HAP-1 (cell line): Measurements from ENCODE around the gene VPS37D.
A peak's percentile ranks its signal among the peaks of the same experiment; 100 is the strongest.
"Not testable (repeated sequence)": the region's sequence is repeated elsewhere in the genome, so short reads cannot be mapped to it uniquely, and the experiment has no call there.

ENCODE experiments used
- DNase-seq, 2 experiments: peaks; one replicate each; pipeline ENCODE4 v3.0.0-alpha.2; 2016 to 2020; ENCODE audit warnings: low spot score in 2 of 2
- H3K27me3 ChIP-seq: fragments of 250-450 bp; sonication (Bioruptor Pico); 2 replicates; pipeline ENCODE4 v1.5.1; 2020; ENCODE audit warnings: low read depth, mild to moderate bottlenecking, moderate library complexity
- H3K36me3 ChIP-seq: fragments of 250-450 bp; sonication (Bioruptor Pico); replicated peaks from 2 replicates; pipeline ENCODE4 v1.5.1; 2020; ENCODE audit warnings: mild to moderate bottlenecking
- H3K4me1 ChIP-seq: fragments of 250-450 bp; sonication (Bioruptor Pico); 2 replicates; pipeline ENCODE4 v1.5.1; 2020; ENCODE audit warnings: mild to moderate bottlenecking
- H3K4me3 ChIP-seq: fragments of 250-450 bp; sonication (Bioruptor Pico); 2 replicates; pipeline ENCODE4 v1.5.1; 2020; ENCODE audit warnings: mild to moderate bottlenecking, moderate library complexity
- H3K9me3 ChIP-seq: fragments of 250-450 bp; sonication (Bioruptor Pico); 2 replicates; pipeline ENCODE4 v1.5.1; 2020; ENCODE audit warnings: mild to moderate bottlenecking, moderate library complexity
- in situ Hi-C: fragments of 300-500 bp; cut with MboI; formaldehyde crosslinking; loops from 3 replicates; pipeline ENCODE4 v1.14.3; 2020; ENCODE audit warnings: low sequenced_read_pairs, inconsistent platforms, mixed read lengths

The VPS37D gene

GRCh38 chr7:73652541-73652949, 15.1 kb upstream of the VPS37D start:
- H3K36me3 ChIP-seq = no peaks in the 10 kb centered on the region
- in situ Hi-C loops = no loop called here
- peaks cover 5% of the 10 kb centered on the region for H3K27me3 ChIP-seq
- no peak overlapping the region for H3K4me3 ChIP-seq
- peaks cover 4% of the 10 kb centered on the region for H3K4me1 ChIP-seq
- no peaks in the 10 kb centered on the region for H3K9me3 ChIP-seq
- DNase-seq = no peak

- H3K27me3 ChIP-seq, H3K4me3 ChIP-seq, DNase-seq, H3K9me3 ChIP-seq, H3K36me3 ChIP-seq, in situ Hi-C loops, H3K4me1 ChIP-seq: not testable (repeated sequence)
Observed at GRCh38 chr7:73655309-73655708, 12.3 kb upstream of the VPS37D start.

- Histone ChIP-seq H3K27me3 (peaks cover 4% of the 10 kb centered on the region; the same call in 1 of the 2 replicates), H3K4me3 (no peak overlapping the region), H3K4me1 (no peaks in the 10 kb centered on the region; the same call in 1 of the 2 replicates), H3K9me3 (peaks cover 5% of the 10 kb centered on the region), H3K36me3 (no peaks in the 10 kb centered on the region)
- DNase-seq = no peak
- in situ Hi-C loops = no loop called here
Observed at GRCh38 chr7:73659983-73660382, 7.6 kb upstream of the VPS37D start.

- H3K9me3 ChIP-seq, in situ Hi-C loops, H3K4me1 ChIP-seq, DNase-seq, H3K4me3 ChIP-seq, H3K27me3 ChIP-seq, H3K36me3 ChIP-seq: not testable (repeated sequence)
Observed at GRCh38 chr7:73660594-73660993, 7.0 kb upstream of the VPS37D start.

- in situ Hi-C loops = no loop called here
Observed at GRCh38 chr7:73663033-73663432, 4.6 kb upstream of the VPS37D start.

GRCh38 chr7:73668103-73668885, 663 bp downstream of the VPS37D start:
- DNase-seq = peak; percentile 24 to 62
- Histone ChIP-seq H3K36me3 (peaks cover 3% of the 10 kb centered on the region; the same call in 1 of the 2 replicates), H3K4me3 (peak overlapping the region; percentile 51), H3K9me3 (no peaks in the 10 kb centered on the region; the same call in 1 of the 2 replicates), H3K4me1 (no peaks in the 10 kb centered on the region; the same call in 1 of the 2 replicates), H3K27me3 (0 out of 2 replicates have a peak, but pooled peaks cover 3% of the 10 kb centered on the region)
- in situ Hi-C loops = no loop called here

More at GRCh38 chr7:73663033-73663432, 4.6 kb upstream of the VPS37D start:
- Histone ChIP-seq H3K9me3 (peaks cover 5% of the 10 kb centered on the region), H3K27me3 (peaks cover 7% of the 10 kb centered on the region; the same call in 1 of the 2 replicates), H3K4me1 (no peaks in the 10 kb centered on the region; the same call in 1 of the 2 replicates), H3K36me3 (no peaks in the 10 kb centered on the region), H3K4me3 (no peak overlapping the region)
- no peak for DNase-seq

GRCh38 chr7:73668886-73669230, 1.2 kb downstream of the VPS37D start:
- H3K36me3 ChIP-seq = peaks cover 3% of the 10 kb centered on the region; the same call in 1 of the 2 replicates
- no peak for DNase-seq
- 0 out of 2 replicates have a peak, but pooled peaks cover 3% of the 10 kb centered on the region for H3K27me3 ChIP-seq
- no peaks in the 10 kb centered on the region for H3K9me3 ChIP-seq
- peak overlapping the region; percentile 51 for H3K4me3 ChIP-seq
- in situ Hi-C loops = no loop called here
- no peaks in the 10 kb centered on the region; the same call in 1 of the 2 replicates for H3K4me1 ChIP-seq

GRCh38 chr7:73669288-73669701, 1.7 kb downstream of the VPS37D start:
- Histone ChIP-seq H3K36me3 (peaks cover 3% of the 10 kb centered on the region; the same call in 1 of the 2 replicates), H3K9me3 (no peaks in the 10 kb centered on the region), H3K4me1 (no peaks in the 10 kb centered on the region; the same call in 1 of the 2 replicates), H3K27me3 (0 out of 2 replicates have a peak, but pooled peaks cover 3% of the 10 kb centered on the region), H3K4me3 (no peak overlapping the region)
- in situ Hi-C loops = no loop called here
- no peak for DNase-seq

GRCh38 chr7:73669858-73670385, 2.3 kb downstream of the VPS37D start:
- no peaks in the 10 kb centered on the region for H3K9me3 ChIP-seq
- in situ Hi-C loops = no loop called here
- no peak for DNase-seq

GRCh38 chr7:73671322-73671661, 3.7 kb downstream of the VPS37D start:
- Histone ChIP-seq H3K9me3 (no peaks in the 10 kb centered on the region), H3K4me3 (no peak overlapping the region), H3K27me3 (0 out of 2 replicates have a peak, but pooled peaks cover under 1% of the 10 kb centered on the region), H3K36me3 (peaks cover 3% of the 10 kb centered on the region; the same call in 1 of the 2 replicates), H3K4me1 (no peaks in the 10 kb centered on the region)
- no peak for DNase-seq
- in situ Hi-C loops = no loop called here

More at GRCh38 chr7:73669858-73670385, 2.3 kb downstream of the VPS37D start:
- H3K4me3 ChIP-seq = no peak overlapping the region
- H3K4me1 ChIP-seq = no peaks in the 10 kb centered on the region
- 0 out of 2 replicates have a peak, but pooled peaks cover 3% of the 10 kb centered on the region for H3K27me3 ChIP-seq
- peaks cover 3% of the 10 kb centered on the region; the same call in 1 of the 2 replicates for H3K36me3 ChIP-seq

- H3K27me3 ChIP-seq = no peaks in the 10 kb centered on the region
- in situ Hi-C loops = no loop called here
- H3K9me3 ChIP-seq = no peaks in the 10 kb centered on the region
- H3K36me3 ChIP-seq = peaks cover 3% of the 10 kb centered on the region; the same call in 1 of the 2 replicates
- H3K4me3 ChIP-seq = no peak overlapping the region
- H3K4me1 ChIP-seq = no peaks in the 10 kb centered on the region
- no peak for DNase-seq
Observed at GRCh38 chr7:73671857-73672445, 4.3 kb downstream of the VPS37D start.

- DNase-seq = no peak
- no peaks in the 10 kb centered on the region for H3K27me3 ChIP-seq
- H3K36me3 ChIP-seq = peaks cover 8% of the 10 kb centered on the region; the same call in 1 of the 2 replicates
- no peaks in the 10 kb centered on the region for H3K9me3 ChIP-seq
- no peak overlapping the region for H3K4me3 ChIP-seq
- no peaks in the 10 kb centered on the region; the same call in 1 of the 2 replicates for H3K4me1 ChIP-seq
- in situ Hi-C loops = no loop called here
Observed at GRCh38 chr7:73674468-73675124, 7.0 kb downstream of the VPS37D start.

- H3K4me1 ChIP-seq, H3K4me3 ChIP-seq, H3K9me3 ChIP-seq, in situ Hi-C loops, H3K27me3 ChIP-seq, DNase-seq: not testable (repeated sequence)
- H3K36me3 ChIP-seq = peaks cover 12% of the 10 kb centered on the region
Observed at GRCh38 chr7:73676062-73676461, 8.4 kb downstream of the VPS37D start.
